SU-DHL-6 (cell line): ENCODE results near the gene GPX2.

Source experiments
- H2AFZ ChIP-seq: fragments of 200-600 bp; sonication (generic); 2 replicates; pipeline ENCODE4 v1.6.1; 2014; ENCODE audit warnings: low read depth, mild to moderate bottlenecking, moderate library complexity, mixed read lengths, antibody characterized with exemption, low read length; ENCODE audit not compliant: severe bottlenecking
- H3F3A ChIP-seq: fragments of 200-600 bp; shearing (Covaris generic); 2 replicates; pipeline ENCODE4 v1.6.0; 2016; ENCODE audit warnings: antibody characterized with exemption, mild to moderate bottlenecking; ENCODE audit not compliant: insufficient read depth
- H3K27ac ChIP-seq: fragments of 200-600 bp; sonication (generic); 2 replicates; pipeline ENCODE4 v1.5.1; 2016; ENCODE audit warnings: low read depth, mild to moderate bottlenecking, low read length, moderate library complexity, mixed read lengths
- H3K27me3 ChIP-seq: fragments of 200-600 bp; sonication (generic), shearing (Covaris generic); 2 replicates; pipeline ENCODE4 v1.6.0; 2014; ENCODE audit warnings: mild to moderate bottlenecking, low read length
- H3K36me3 ChIP-seq: fragments of 200-600 bp; sonication (generic); 2 replicates; pipeline ENCODE4 v1.6.1; 2014; ENCODE audit warnings: mild to moderate bottlenecking, low read length, mixed read lengths
- H3K4me2 ChIP-seq: fragments of 300-600, 200-600 bp; shearing (Covaris generic), sonication (generic); 2 replicates; pipeline ENCODE4 v1.6.0; 2014; ENCODE audit warnings: low read length, low read depth, mild to moderate bottlenecking; ENCODE audit not compliant: poor library complexity, severe bottlenecking
- H3K4me3 ChIP-seq: fragments of 200-600 bp; sonication (generic); 2 replicates; pipeline ENCODE4 v1.5.1; 2014; ENCODE audit warnings: antibody characterized with exemption, low read length, mild to moderate bottlenecking, mixed read lengths; ENCODE audit not compliant: insufficient read depth, poor library complexity, severe bottlenecking
- H3K79me2 ChIP-seq: fragments of 200-600 bp; sonication (generic); 2 replicates; pipeline ENCODE4 v1.6.1; 2014; ENCODE audit warnings: mild to moderate bottlenecking, low read length, moderate library complexity; ENCODE audit not compliant: insufficient read depth
- H3K9ac ChIP-seq: fragments of 200-600 bp; sonication (generic); 2 replicates; pipeline ENCODE4 v1.7.0; 2014; ENCODE audit warnings: mild to moderate bottlenecking, low read length
- H3K9me2 ChIP-seq: fragments of 200-600 bp; sonication (generic); replicated peaks from 2 replicates; pipeline ENCODE4 v1.6.1; 2014; ENCODE audit warnings: low read length; ENCODE audit not compliant: insufficient read depth
- H3K9me3 ChIP-seq: fragments of 200-600 bp; sonication (generic); 2 replicates; pipeline ENCODE4 v1.6.1; 2014; ENCODE audit warnings: low read length, mixed read lengths; ENCODE audit not compliant: insufficient read depth
- H4K20me1 ChIP-seq: fragments of 200-600 bp; sonication (generic); 2 replicates; pipeline ENCODE4 v1.6.1; 2014; ENCODE audit warnings: low read depth, mild to moderate bottlenecking, antibody characterized with exemption, low read length, moderate library complexity, mixed read lengths
- CTCF ChIP-seq: fragments of 200-600 bp; sonication (generic); IDR thresholded peaks from one replicate; pipeline ENCODE4 v1.5.1; 2017; ENCODE audit warnings: antibody characterized with exemption, mild to moderate bottlenecking, low read length, moderate library complexity; ENCODE audit not compliant: insufficient read depth, poor library complexity, severe bottlenecking
- EZH2phosphoT487 ChIP-seq: fragments of 200-600 bp; sonication (generic), shearing (Covaris generic); conservative IDR thresholded peaks from 2 replicates; pipeline ENCODE4 v1.6.1; 2018; ENCODE audit warnings: mild to moderate bottlenecking, antibody characterized with exemption, low read length, moderate library complexity, mixed read lengths

Gene GPX2

GRCh38 chr14:64953310-64953654 lies 10.7 kb upstream of the GPX2 start:
- no peaks in the 10 kb centered on the region for H3K36me3 ChIP-seq

GRCh38 chr14:64952598-64953309 lies 10.2 kb upstream of the GPX2 start:
- no peaks in the 10 kb centered on the region for H3K9me3 ChIP-seq
- no peak overlapping the region for H3K27ac ChIP-seq
- no peak overlapping the region for H3K9ac ChIP-seq
- no peaks in the 10 kb centered on the region for H3K9me2 ChIP-seq
- no peaks in the 10 kb centered on the region for H3K36me3 ChIP-seq
- H3K4me3 ChIP-seq = no peak overlapping the region
- H3K4me2 ChIP-seq = no peak overlapping the region
- no peaks in the 10 kb centered on the region for H3K79me2 ChIP-seq
- no peak for TF ChIP-seq CTCF
- TF ChIP-seq EZH2phosphoT487 = no peak
- no peak overlapping the region for H2AFZ ChIP-seq
- no peaks in the 10 kb centered on the region for H3K27me3 ChIP-seq
- H4K20me1 ChIP-seq = no peaks in the 10 kb centered on the region
- H3F3A ChIP-seq = no peaks in the 10 kb centered on the region

More at GRCh38 chr14:64953310-64953654, 10.7 kb upstream of the GPX2 start:
- TF ChIP-seq CTCF (no peak), EZH2phosphoT487 (no peak)
- H3K27me3 ChIP-seq = no peaks in the 10 kb centered on the region
- H3F3A ChIP-seq = no peaks in the 10 kb centered on the region
- no peak overlapping the region for H3K27ac ChIP-seq
- no peak overlapping the region for H3K4me2 ChIP-seq
- H3K9me3 ChIP-seq = no peaks in the 10 kb centered on the region
- H3K9ac ChIP-seq = no peak overlapping the region
- H3K79me2 ChIP-seq = no peaks in the 10 kb centered on the region
- H4K20me1 ChIP-seq = no peaks in the 10 kb centered on the region
- H3K9me2 ChIP-seq = no peaks in the 10 kb centered on the region
- no peak overlapping the region for H3K4me3 ChIP-seq
- H2AFZ ChIP-seq = no peak overlapping the region

GRCh38 chr14:64951724-64952123 lies 9.2 kb upstream of the GPX2 start:
- Histone ChIP-seq H3K4me2 (no peak overlapping the region), H3K27me3 (no peaks in the 10 kb centered on the region), H3K4me3 (no peak overlapping the region), H2AFZ (no peak overlapping the region), H3K36me3 (no peaks in the 10 kb centered on the region), H3F3A (no peaks in the 10 kb centered on the region), H3K79me2 (no peaks in the 10 kb centered on the region), H3K9me2 (no peaks in the 10 kb centered on the region), H3K9ac (no peak overlapping the region), H3K27ac (no peak overlapping the region), H3K9me3 (no peaks in the 10 kb centered on the region), H4K20me1 (no peaks in the 10 kb centered on the region)
- TF ChIP-seq CTCF (no peak), EZH2phosphoT487 (no peak)
